ENCODE results near the gene MON1A.
"Not testable (repeated sequence)": the region's sequence is repeated elsewhere in the genome, so short reads cannot be mapped to it uniquely, and the experiment has no call there.

Gene MON1A

DNA sequence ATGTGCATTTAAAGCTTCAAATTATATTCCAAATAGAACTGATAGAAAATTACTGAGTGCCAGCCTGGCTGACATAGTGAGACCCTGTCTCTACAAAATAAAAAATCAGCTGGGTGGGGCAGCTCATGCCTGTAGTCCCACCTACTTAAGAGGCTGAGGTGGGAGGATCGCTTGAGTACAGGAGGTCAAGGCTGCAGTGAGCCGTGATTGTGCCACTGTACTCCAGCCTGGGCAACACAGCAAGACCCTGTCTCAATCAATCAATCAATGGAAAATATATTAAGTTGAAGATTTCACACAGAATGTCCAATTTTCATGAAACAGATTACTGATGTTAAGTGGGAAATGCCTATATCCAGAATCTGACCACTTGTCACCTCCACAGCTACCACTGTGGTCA, 4.1 kb downstream of the MON1A start:
- in situ Hi-C loops (cut with MboI; ENCODE audit: low pct_unique_long_range_greater_than_20kb, low sequenced_read_pairs): no loop called here

DNA sequence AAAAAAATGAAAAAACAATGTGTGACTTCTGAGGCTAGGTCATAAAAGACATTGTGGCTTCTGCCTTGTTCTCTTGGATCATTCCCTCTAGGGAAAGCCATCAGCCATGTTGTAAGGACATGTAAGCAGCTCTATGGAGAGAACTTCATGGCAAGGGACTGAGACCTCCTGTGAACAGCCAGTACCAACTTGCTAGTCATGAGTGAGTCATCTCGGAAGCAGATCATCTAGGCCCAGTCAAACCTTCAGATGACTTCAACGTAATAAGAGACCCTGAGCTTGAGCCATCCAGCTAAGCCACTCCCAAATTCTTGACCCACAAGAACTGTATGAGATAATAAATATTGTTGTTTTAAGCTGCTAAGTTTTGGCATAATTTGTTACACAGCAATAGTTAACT, 4.9 kb downstream of the MON1A start:
- in situ Hi-C loops (cut with MboI; ENCODE audit: low pct_unique_long_range_greater_than_20kb, low sequenced_read_pairs): no loop called here
- DNase-seq: no peak

More for the DNA sequence above, 4.1 kb downstream of the MON1A start:
- DNase-seq: no peak

DNA sequence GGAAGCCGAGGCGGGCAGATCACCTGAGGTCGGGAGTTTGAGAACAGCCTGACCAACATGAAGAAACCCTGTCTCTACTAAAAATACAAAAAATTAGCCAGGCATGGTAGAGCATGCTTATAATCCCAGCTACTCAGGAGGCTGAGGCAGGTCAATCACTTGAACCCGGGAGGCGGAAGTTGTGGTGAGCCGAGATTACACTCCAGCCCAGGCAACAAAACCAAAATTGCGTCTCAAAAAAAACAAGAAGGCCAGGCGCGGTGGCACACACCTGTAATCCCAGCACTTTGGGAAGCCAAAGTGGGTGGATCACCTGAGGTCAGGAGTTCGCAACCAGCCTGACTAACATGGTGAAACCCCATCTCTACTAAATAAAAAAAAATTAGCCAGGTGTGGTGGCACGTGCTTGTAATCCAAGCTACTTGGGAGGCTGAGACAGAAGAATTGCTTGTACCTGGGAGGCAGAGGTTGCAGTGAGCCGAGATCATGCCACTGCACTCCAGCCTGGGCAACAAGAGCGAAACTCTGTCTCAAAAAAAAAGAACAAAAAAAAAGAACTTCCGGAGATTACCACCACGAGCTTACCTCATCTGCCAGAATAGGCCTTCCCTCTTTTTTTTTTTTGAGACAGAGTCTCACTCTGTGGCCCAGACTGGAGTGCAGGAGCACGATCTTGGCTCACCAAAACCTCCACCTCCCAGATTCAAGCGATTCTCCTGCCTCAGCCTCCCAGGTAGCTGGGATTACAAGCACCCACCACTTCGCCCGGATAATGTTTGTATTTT, 11.6 kb downstream of the MON1A start:
- in situ Hi-C loops (cut with MboI; ENCODE audit: low pct_unique_long_range_greater_than_20kb, low sequenced_read_pairs): not testable (repeated sequence)
- peak; percentile 26 for DNase-seq

DNA sequence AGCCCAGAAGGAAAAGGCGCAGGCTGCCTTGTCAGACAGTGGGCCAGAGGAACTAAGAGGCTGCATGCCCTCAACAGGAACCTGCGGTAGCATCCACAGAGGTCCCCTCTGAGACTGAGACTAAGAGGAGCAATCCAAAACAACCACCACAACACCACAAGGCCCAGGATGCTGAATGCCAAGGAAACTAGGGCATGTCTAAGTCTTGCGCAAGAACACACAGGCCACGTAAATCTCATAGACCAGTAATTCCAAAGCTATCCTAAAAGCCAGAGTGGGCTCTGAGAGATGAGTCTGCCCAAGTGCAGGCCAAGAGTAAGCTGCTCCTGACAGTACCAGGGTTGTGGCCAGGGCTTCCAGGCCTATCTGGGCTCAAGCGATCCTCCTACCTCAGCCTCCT, 12.9 kb downstream of the MON1A start:
- DNase-seq: peak; percentile 14
- in situ Hi-C loops (cut with MboI; ENCODE audit: low pct_unique_long_range_greater_than_20kb, low sequenced_read_pairs): no loop called here

DNA sequence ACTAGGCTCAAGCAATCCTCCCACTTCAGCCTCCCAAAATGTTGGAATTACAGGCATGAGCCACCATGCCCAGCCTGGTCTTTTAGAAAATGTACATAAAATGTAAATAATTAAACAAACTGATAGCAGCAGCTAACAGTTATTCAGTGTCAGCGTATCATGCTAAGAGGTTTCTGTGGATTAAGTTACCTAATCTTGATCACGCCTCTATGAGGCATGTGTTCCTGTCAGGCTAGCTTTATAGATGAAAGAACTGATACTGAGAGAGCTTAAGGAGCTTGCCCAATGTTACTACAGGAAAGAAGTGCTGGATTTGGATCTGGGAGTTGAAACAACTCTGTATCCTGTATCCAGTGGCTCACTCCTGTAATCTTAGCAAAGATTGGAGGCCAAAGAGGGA, 14.7 kb downstream of the MON1A start:
- in situ Hi-C loops (cut with MboI; ENCODE audit: low pct_unique_long_range_greater_than_20kb, low sequenced_read_pairs): no loop called here
- no peak for DNase-seq

DNA sequence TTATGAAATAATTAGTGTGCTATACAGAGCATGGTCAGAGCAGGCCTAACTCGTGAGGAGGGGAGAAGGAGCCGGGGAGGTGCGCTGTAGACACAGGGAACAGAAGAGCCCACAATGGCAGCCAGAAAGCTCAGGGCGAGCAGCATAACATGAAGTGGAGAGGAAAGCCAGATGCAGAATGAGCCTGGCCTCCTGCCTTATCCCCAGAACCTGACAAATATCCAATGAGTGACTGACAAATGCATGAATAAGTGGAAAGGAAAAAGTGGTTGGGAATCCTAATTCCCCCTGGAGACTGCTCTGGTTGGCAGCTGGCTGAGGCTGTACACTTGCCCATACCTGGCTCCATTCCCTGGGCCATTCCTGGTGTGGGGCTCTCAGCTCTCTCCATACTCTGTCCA, 16.7 kb downstream of the MON1A start:
- no peak for DNase-seq
- in situ Hi-C loops (cut with MboI; ENCODE audit: low pct_unique_long_range_greater_than_20kb, low sequenced_read_pairs): no loop called here

DNA sequence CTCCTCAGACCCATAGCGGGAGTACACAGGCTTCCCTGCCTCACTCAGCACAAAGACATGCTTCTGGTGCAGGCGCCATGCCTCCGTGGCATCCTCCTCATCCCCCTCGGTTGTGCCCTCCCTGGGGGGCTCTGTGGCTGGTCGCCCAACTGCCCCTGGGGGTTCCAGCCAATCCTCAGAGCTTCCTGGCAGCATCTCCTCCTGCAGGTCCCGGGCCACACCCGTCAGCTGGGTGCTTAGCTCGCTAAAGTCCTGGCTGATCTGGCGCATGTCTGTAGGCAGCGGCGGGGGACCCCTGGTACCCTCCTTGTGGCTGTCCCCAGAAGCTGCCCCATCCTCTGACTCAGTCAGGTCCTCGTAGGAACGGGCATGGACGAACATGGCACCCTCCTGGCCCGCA, 18.0 kb downstream of the MON1A start:
- in situ Hi-C loops (cut with MboI; ENCODE audit: low pct_unique_long_range_greater_than_20kb, low sequenced_read_pairs): no loop called here

DNA sequence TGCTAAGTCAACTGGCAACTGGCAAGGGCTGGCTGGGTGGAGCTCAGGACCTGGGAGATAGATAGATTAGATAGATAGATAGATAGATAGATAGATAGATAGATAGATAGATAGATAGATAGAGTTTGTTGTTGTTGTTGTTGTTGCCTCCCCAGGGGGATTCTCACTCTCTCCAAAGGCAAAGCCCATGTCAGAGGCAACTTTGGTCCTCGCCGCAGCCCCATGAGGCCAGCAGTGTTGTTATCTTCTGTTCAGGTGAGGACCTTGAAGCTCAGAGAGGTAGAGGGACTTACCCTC, 18.5 kb downstream of the MON1A start:
- in situ Hi-C loops (cut with MboI; ENCODE audit: low pct_unique_long_range_greater_than_20kb, low sequenced_read_pairs): no loop called here

More for the DNA sequence above, 18.0 kb downstream of the MON1A start:
- no peak for DNase-seq

DNA sequence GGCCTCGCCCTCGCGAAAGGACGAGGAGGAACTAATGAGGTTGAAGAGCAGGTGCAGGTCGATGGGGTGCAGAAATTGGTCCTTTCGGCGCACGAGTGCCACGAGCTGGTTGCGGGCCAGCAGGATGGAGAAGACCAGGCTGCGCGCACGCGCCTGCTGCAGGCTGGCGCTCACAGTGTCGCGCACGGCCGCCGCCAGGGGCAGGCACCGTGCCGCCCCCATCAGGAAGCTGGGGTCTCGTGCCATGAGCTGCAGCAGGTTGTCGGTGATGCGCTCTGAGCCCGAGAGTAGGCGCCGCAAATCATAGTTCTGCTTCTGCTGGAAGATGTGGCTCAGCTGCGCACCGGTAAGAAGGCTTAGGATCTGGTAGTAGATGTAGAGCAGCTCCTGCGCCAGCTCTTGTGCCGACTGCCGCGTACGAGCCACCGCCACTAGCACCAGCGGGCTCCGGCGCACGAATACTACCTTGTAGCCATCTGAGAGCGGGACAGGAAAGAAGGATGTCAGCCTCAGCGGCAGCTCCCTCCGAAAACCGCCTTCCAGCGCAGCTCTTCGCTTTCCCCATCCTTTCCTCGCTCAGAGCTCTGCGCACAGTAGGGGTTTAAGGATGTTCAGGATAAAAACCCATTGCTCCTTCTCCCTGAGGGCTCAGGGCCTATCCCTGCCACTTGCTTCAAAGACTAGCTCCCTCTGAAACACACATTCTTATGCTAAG, 19.0 kb downstream of the MON1A start:
- in situ Hi-C loops (cut with MboI; ENCODE audit: low pct_unique_long_range_greater_than_20kb, low sequenced_read_pairs): no loop called here

More for the DNA sequence above, 18.5 kb downstream of the MON1A start:
- no peak for DNase-seq

DNA sequence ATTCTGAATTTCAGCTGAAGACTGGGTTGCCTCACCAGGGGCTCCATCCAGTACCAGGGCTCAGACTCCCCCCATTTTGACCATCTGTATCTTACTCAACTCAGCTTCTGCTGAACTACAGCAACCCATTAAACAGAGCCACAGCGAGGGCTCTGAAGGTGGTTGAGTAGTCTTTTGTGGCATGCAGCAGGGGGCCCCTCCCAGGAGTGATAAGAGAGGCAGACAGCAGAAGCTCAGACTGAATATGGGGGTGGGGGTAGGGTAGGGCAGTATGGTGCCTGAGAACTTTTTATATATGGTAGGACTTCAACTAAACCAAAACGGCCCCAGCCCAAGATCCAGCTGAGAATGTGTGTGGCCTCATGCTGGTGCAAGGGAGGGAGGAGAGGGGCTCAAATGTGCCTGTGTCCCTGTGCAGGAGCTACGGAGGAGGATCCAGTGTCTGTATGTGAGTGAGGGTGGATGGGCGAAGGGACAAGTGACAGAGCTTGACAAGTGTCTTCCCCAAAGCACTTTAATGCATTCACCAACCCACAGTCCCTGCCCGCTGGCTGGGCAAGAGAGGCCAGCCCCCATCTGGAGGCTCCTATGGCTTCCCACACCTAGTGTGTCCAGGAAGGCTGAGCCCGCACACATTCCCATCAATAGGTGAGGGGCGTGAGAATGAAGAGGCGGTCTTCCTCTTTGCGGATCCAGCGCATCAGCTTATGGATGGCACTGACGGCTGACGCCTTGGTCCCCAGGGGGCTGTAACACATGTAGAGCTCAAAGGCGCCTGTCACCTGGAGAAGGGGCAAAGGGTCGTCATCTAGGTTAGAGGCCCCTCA, 21.0 kb downstream of the MON1A start:
- in situ Hi-C loops (cut with MboI; ENCODE audit: low pct_unique_long_range_greater_than_20kb, low sequenced_read_pairs): no loop called here
- DNase-seq: no peak

More for the DNA sequence above, 19.0 kb downstream of the MON1A start:
- DNase-seq: no peak

DNA sequence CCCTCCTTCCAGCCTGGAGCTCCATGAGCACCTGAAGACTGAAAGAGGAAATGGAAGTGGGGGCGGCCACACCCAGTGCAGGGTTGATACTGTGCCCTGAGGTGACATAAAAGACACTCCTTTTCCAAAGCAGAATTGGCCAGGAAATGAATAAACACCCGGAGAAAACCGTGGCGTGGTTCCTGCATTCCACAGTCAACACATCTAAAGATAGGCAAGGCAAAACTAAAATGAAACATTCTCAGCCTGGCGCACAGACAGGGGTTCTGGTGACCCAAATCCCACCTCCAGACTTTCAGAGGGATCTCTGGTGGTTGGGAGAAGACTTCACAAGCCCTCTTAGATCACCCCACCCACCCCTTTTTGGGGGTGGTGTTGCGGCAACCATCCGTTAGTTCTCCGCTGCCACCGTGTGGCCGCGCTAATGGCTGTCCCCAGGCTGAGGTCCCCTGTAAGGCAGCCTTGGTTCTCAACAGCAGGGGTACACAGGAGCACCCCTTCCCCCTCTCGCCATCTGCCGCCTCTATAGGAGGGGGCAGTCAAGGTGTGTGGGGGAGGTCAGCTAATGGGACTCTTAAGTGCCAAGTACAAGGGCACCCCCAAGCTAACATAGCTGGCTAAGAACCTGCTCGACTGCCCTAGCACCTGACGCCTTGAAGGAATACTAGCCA, 23.4 kb downstream of the MON1A start:
- peak; percentile 41 for DNase-seq
- in situ Hi-C loops (cut with MboI; ENCODE audit: low pct_unique_long_range_greater_than_20kb, low sequenced_read_pairs): no loop called here

DNA sequence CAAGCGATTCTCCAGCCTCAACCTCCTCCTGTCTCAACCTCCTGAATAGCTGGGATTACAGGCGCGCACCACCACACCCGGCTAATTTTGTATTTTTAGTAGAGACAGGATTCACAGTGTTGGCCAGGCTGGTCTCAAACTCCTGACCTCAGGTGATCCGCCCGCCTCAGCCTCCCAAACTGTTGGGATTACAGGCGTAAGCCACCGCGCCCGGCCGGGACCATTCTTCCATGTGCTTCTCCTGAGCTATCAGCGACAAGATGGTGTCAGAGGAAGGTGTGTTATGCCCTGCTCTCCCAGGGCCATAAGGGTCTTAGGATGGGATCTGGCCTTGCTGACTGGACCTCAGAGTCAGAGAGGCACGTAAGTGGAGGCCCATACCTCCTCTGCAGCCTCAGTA, 25.2 kb downstream of the MON1A start:
- in situ Hi-C loops (cut with MboI; ENCODE audit: low pct_unique_long_range_greater_than_20kb, low sequenced_read_pairs); DNase-seq: not testable (repeated sequence)

DNA sequence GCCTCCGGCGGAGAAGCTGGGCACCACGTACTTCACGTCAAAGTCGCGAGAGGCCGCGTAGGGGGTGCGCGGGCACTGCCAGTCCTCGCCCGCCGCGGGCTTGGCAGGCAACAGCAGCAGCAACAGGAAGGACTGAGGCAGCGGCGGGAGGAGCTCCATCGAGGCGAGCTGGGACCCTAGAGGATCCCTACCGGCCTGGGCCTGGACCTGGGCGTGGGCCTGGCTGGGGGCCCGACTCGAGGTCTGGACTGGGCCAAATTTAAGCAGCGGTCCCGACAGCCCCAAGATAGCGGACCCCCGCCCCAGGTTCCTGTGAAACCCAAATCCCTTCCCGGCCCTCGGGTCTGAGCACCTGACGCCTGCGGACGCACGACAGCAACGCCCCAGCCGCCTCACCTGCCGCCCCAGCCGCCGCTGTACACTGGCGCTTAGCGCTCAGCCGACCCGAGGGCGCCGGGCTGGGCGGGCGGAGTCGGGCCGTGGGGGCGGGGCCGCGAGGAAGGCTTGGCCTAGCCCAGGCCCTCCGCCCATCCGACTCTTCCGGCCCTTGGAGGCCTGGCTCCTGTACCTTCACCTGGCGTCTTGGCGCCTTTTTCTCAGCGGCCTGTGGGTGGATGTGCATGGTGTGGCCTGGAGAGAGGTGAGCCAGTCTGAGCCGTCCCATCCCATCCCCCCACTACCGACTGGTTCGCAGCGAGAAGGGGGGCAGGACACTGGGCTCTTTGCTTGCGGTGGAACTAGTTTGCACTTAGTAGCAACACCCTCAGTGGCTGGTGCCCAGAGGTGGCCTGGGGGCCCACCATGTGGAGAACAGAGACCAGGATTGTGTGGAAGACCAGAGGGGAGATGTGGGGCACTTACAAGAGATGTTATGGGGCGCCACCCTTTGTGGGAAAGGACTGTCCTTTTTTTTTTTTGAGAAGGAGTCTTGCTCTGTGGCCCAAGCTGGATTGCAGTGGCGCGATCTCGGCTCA, 25.9 kb downstream of the MON1A start, which contains the start of gene MST1R:
TSS of gene MST1R (minus strand) at position 423 of the 974 bp plus-strand sequence. CDS start at position 159, 264 bp downstream.
- in situ Hi-C loops (cut with MboI; ENCODE audit: low pct_unique_long_range_greater_than_20kb, low sequenced_read_pairs): no loop called here
- DNase-seq: no peak

DNA sequence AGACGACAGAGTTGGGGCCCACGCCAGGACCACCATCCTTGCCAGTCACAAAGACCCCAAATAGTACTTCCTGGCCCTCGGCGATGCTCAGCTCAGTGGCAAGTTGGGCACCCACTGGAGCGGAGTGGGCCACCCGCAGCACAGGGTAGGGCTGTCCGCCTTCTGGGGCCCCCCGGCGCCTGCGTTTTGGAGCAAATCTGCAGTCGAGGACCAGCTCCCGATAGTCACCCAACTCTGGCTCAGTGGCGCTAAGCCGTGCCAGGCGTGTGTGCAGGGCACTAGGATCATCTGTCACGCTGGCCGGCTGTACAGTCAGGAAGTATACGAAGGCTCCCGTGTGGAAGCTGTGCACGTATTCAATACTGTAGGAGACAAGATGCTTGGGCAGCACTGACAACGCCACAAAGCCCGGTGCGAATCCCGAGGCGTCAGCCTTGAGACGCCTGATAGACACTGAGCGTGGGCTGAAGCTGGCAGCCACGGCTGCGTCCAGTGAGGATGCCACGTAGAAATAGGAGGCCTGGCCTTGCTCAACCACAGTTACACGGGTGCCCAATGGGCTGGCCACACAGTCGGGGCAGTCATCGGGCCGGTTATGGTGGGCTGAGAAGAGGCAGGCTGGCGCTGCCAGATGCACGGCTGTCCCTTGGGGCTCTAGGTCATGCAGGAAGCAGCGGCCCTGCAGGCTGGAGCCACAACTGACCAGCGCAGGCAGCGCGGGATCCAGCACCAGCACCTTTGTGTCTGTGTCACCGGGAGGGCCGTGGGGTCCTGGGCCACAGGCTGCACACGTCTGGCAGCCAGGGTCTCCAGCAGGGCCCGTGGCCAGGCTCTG, 26.9 kb downstream of the MON1A start:
- in situ Hi-C loops (cut with MboI; ENCODE audit: low pct_unique_long_range_greater_than_20kb, low sequenced_read_pairs): no loop called here
- DNase-seq: no peak

DNA sequence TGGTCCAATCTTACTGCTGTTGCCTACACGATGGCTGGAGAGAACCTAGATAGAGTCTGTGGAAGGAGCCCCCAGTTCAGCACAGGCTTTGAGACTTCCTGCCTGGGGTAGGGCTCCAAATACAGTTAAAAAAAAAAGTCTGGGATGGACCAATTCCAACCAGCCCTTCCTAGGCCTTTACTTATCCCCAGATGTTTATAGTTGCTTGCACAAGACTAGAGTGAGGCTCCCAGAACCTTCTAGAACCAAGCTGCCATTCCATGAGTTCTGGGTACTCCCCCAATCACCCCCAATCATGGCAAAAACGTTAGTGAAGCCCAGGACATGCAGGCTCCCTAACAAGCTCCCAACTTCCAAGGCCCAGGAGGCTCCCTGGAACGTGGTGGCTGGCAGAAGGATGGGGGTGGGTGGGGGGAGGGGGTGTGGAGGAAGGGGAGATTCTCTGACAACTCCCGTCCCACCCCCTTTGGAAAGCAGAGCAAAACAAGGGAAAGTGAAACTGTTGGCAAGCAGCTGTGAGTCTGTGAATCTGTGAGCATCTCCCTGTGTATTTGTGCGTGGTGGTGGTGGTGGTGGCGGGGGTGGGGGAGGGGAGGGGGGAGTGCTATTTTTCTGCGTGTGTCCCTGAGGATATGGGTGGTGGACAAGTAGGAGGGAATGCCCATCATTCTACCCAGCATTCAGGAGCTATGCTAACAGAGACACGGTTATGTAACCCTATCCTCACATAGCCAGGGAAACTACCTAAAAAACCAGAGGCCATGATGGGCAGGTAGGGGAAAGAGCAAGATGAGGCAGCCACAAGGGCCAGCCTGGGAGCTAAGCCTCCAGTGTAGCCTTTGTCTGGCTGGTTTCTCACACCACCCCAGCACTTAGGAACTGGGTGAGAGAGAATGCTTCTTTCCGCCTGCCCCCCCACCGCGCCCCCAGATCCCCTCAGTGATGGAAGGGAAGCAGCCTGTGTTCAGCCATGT, 28.0 kb downstream of the MON1A start:
- DNase-seq: no peak
- in situ Hi-C loops (cut with MboI; ENCODE audit: low pct_unique_long_range_greater_than_20kb, low sequenced_read_pairs): no loop called here

DNA sequence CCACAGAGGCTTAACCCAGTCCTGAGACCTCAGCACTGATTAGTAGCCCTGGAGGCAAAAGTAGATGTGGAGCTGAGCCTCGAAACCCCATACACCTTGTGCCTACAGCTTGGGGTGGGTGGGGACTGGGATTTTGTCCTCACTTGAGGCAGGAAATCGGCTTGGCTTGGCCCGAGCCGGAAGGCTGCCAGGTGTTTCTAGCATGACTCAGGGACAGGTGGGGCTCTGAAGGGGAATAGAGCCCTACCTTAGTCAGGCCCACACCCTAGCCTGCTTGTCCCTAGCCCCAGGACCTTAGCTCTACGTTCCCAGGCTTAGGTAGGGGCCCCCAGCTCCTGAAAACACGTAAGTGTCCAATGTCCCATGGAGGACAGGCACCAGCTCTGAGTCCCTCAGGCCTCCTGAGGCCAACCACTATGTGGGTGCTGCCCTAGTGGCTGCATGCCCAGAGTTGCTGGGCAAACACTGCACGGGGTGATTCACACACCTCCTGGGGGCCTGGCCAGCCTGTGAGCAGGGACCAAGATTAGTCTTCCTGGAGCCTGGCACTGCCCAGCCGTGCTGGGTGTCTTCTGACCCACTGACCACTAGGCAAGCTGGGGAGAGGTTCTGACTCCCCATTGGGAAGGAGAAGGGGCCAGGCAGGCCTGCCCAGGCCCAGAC, 29.0 kb downstream of the MON1A start:
- in situ Hi-C loops (cut with MboI; ENCODE audit: low pct_unique_long_range_greater_than_20kb, low sequenced_read_pairs): no loop called here
- no peak for DNase-seq

Measured in KBM-7 (cell line).